Measurements from ENCODE around the gene ATRNL1. TPM values are rescaled to one million over a fixed set of nuclear protein-coding genes. Genes with fewer than 3 reads are reported as not detected.

Gene ATRNL1
- total and polyA plus RNA-seq, 2 of the 8 experiments (the other 6 are each of a cell fraction or from before 2014, with no cell fraction given): 5.1 to 17.6 TPM

- FAIRE-seq (no peak), DNase-seq (ENCODE audit: low read depth in 1 of 2, low spot score in 2 of 2) (no peak)
- ChIA-PET POLR2A (ENCODE audit: partially characterized antibody) (no interaction called here), CTCF (ENCODE audit: partially characterized antibody) (interaction anchor here (0.8 to 1.4 kb wide), 2 partner anchors 48 to 66 kb away, joined by 3 read pairs; no protein-coding TSS in a partner anchor)
- Histone ChIP-seq H3K4me1 (replicated peaks in 1 of 4; ENCODE audit: control insufficient read depth in 3 of 4, insufficient read depth in 4 of 4, low read length in 3 of 4) (no peaks in the 10 kb centered on the region), H3K36me3 (ENCODE audit: control insufficient read depth in 2 of 4, insufficient read depth in 4 of 4, low read length in 3 of 4) (no peaks in the 10 kb centered on the region), H2BK15ac (ENCODE audit: low read length) (no peak overlapping the region), H3K56ac (replicated peaks; ENCODE audit: insufficient read length, low read depth, low read length) (no peak overlapping the region), H4K20me1 (replicated peaks in 1 of 2; ENCODE audit: control insufficient read depth in 1 of 2, insufficient read depth in 2 of 2, low read length in 2 of 2) (no peaks in the 10 kb centered on the region), H3K27me3 (replicated peaks in 1 of 4; ENCODE audit: control insufficient read depth in 3 of 4, extremely low read depth in 1 of 4, insufficient read depth in 3 of 4, low read length in 3 of 4) (no peaks in the 10 kb centered on the region), H2AFZ (ENCODE audit: low read length) (no peak overlapping the region), H2BK20ac (ENCODE audit: low read length) (no peak overlapping the region), H2BK12ac (ENCODE audit: low read depth, low read length) (no peak overlapping the region), H3K18ac (ENCODE audit: extremely low read depth, low read length) (no peak overlapping the region), H3K23me2 (ENCODE audit: low read depth, low read length) (no peaks in the 10 kb centered on the region), H4K91ac (replicated peaks; ENCODE audit: insufficient read length, low read length) (no peak overlapping the region), H3K14ac (ENCODE audit: insufficient read length) (no peak overlapping the region), H3K9me3 (ENCODE audit: insufficient read depth in 2 of 2, low read depth in 1 of 2, low read length in 1 of 2) (0 out of 4 replicates have a peak, but pooled peaks cover 0 to 6% of the 10 kb centered on the region in 2 experiments), H3K79me1 (ENCODE audit: low read depth, low read length) (no peaks in the 10 kb centered on the region), H2BK5ac (ENCODE audit: low read depth, low read length) (no peak overlapping the region), H3K79me2 (ENCODE audit: control insufficient read depth in 1 of 2, insufficient read depth in 2 of 2, low read length in 2 of 2) (no peaks in the 10 kb centered on the region), H3K9ac (replicated peaks in 1 of 4; ENCODE audit: extremely low read depth in 1 of 4, low read depth in 3 of 4, low read length in 3 of 4) (no peak overlapping the region), H3K23ac (ENCODE audit: insufficient read length) (no peak overlapping the region), H3K27ac (ENCODE audit: low read depth, low read length) (no peak overlapping the region), H2BK120ac (replicated peaks; ENCODE audit: low read depth, low read length) (no peak overlapping the region), H4K5ac (ENCODE audit: insufficient read length, low read depth, low read length) (no peak overlapping the region), H4K8ac (ENCODE audit: extremely low read depth, insufficient read depth, low read length) (no peak overlapping the region), H3K4ac (replicated peaks; ENCODE audit: insufficient read length, low read depth, low read length) (no peak overlapping the region), H3K4me2 (ENCODE audit: insufficient read depth in 1 of 2, low read depth in 2 of 2, low read length in 2 of 2) (no peak overlapping the region), H2AK5ac (ENCODE audit: low read depth, low read length) (no peak overlapping the region), H3K4me3 (ENCODE audit: extremely low read depth in 1 of 4, insufficient read depth in 2 of 4, low read depth in 3 of 4, low read length in 4 of 4) (no peak overlapping the region)
- WGBS, 2 experiments (ENCODE audit: extremely low coverage in 1 of 2, insufficient coverage in 1 of 2, insufficient read length in 1 of 2, insufficient replicate concordance in 2 of 2, low coverage in 1 of 2, low lambda C conversion rate in 2 of 2, missing lambda C conversion rate in 1 of 2): 96% methylated on average over 2 of the region's 3 CpGs; no CpG with 5 or more reads in 1 of the 2 experiments
- no peak for TF ChIP-seq POU5F1 (IDR thresholded peaks at IDR 0.05; ENCODE audit: low read depth, low read length)
These were observed 126.0 kb downstream of the ATRNL1 start for GRCh38 chr10:115219203-115219602.

Data from H1 (cell line).